Middle frontal gyrus (tissue), 1 donor: ENCODE results near the gene KATNAL1.
A peak's percentile ranks its signal among the peaks of the same experiment; 100 is the strongest.

Source experiments
- DNase-seq: peaks from one replicate; pipeline ENCODE4 v3.0.0-alpha.2; 2015; ENCODE audit warnings: low spot score; ENCODE audit errors: extremely low spot score

KATNAL1 gene

DNA sequence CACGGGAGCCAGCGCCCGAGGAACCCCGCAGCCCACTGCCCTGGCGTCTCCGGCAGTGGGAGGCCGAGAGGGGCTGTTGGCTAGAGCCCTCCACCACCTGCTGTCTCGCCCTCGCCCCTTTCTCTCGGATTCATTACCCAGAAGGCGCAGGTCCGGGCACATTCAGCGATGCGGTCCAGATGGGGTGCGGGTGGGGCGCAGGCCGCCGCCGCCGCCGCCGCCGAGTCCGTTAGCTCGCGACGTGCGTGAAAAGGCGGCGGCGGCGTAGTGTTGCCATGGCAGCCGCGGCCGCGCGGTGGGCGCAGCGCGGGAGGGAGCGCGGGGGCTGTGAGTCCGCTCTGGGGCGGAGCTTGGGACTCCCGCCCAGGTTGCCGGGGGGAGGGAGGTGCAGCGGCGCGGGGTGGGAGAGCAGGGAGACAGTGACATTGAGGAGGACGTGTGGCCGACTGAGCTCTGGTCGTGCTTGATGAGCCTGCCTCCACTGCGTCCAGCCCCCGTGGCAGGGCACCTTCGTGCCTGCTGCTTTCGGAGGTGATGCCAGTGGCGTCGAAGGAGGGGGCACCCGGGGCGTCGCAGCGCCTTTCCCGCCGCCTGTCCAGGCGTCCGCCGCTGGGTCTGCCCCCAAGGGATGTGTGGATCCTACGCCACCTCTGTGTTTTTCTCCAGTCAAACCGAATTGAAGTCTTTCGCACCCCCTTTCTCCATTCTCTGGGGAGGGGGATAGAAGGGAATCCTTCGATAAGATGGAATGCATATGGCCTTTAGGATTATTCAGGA, at the start of gene KATNAL1:
Gene KATNAL1, minus strand, starts transcription at position 358 of the 777 bp plus-strand sequence. CDS start 23,774 bp downstream, outside the sequence.
- DNase-seq, result peak; percentile 83

DNA sequence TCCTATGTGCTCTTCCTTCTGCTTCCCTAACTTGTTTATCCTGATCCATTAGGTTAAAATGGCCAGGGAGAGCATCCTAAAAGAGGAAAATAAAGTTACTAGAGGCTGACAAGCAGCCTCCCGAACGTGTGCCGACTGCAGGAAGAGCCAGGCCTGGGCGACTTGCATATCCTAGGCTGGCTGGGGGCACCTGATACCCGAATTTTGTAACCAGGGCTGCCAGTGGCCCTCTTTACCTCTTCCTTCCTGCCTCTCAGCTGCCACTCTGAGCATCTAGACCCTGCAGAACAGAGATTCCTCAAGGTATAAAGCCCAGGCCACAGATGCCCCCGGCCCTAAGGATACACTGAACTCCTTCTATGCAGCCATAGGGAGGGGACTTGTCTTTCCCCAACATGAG, 48.5 kb upstream of the KATNAL1 start:
- DNase-seq, result no peak

- DNase-seq, result no peak
Observed at GRCh38 chr13:30355384-30355699, 48.0 kb upstream of the KATNAL1 start.

- DNase-seq, result no peak
Observed at GRCh38 chr13:30354493-30355383, 47.4 kb upstream of the KATNAL1 start.

- no peak for DNase-seq
Observed at GRCh38 chr13:30353471-30354215, 46.3 kb upstream of the KATNAL1 start.

DNA sequence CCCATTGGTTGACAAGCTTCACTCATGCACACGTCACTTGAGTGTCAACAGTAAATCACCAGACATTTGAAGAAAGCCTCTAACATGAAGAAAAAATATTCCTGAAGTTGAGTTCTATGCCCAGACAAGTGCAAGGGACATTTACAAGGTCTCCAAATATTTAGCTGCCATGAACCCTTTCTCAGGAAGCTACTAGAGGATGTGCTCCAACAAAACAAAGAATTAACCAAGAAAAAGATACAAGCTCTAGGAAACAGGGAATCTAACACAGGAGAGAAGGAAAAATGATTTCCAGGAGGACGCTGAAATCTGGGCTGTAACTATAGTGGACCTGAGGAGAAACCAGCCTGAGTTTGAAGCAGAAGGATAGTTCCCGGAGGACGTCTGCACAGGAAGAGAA, 45.7 kb upstream of the KATNAL1 start:
- DNase-seq, result no peak

DNA sequence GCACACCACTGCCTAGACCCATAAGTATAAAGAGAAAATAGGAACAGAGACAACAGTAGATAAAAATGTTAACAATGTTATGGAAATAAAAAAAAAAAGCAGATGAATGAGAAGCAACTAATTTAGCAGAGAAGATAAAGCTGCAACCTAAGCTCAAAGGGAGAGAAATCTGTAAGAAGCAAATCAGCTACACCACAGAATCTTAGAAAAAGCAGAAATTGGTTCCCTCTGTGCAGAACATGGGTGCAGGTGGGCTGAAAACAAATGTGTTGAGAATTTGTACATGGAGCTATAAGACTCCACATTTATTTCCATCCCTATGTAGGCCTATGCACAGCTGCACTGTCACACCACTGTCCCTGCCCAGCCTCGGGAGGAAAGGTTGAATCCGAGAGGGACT, 44.8 kb upstream of the KATNAL1 start:
- no peak for DNase-seq

DNA sequence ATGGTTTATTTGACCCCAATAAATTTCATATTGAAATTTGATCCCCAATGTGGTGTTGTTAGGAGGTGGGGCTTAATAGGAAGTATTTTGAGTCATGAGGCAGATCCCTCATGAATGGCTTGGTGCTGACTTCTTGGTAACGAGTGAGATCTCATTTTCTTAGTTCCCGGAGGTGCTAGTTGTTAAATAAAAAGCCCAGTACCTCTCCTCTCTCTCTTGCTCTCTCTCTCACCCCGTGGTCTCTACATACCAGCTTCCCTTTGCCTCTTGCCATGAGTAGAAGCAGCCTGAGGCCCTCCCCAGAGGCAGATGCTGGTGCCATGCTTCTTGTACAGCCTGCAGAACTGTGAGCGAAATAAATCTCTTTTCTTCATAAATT, 39.4 kb upstream of the KATNAL1 start:
- no peak for DNase-seq

GRCh38 chr13:30346153-30346788, 38.9 kb upstream of the KATNAL1 start:
- DNase-seq, result no peak

- no peak for DNase-seq
Observed at GRCh38 chr13:30345426-30346100, 38.2 kb upstream of the KATNAL1 start.

DNA sequence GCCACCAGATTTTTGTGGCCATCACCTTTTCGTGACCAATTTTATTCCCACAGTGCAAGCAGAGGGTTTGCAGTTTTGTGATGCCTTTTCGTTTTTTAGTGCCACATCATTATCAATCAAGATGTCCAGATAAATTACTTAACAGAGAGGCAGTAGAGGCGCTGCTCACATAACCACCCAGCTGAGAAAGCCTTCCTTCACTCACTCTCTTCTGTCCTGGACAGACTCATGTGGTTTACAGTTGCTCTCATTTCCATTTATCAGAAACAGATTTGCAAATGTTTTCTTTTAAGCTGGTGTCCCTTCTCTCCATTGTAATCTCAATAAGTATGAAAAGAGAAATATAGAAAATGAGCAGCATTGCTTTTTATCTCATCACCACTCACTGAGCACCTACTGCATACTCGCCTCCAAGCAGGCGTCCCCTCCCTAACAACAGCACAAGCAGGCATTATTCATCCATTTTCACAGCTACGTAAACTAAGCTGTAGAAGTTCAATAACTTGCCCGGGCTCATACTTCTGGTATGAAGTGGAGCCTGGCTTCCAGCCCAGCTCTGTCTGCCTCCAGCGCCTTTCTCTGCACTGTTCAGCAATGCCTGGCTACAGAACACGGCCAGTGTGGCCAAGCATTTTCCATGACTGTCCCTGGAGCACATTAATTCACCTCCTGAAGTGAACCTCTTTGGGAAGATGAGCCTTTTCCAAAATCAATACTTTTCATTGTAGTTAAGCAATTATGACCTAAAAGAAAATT, 34.6 kb upstream of the KATNAL1 start:
- DNase-seq, result no peak

DNA sequence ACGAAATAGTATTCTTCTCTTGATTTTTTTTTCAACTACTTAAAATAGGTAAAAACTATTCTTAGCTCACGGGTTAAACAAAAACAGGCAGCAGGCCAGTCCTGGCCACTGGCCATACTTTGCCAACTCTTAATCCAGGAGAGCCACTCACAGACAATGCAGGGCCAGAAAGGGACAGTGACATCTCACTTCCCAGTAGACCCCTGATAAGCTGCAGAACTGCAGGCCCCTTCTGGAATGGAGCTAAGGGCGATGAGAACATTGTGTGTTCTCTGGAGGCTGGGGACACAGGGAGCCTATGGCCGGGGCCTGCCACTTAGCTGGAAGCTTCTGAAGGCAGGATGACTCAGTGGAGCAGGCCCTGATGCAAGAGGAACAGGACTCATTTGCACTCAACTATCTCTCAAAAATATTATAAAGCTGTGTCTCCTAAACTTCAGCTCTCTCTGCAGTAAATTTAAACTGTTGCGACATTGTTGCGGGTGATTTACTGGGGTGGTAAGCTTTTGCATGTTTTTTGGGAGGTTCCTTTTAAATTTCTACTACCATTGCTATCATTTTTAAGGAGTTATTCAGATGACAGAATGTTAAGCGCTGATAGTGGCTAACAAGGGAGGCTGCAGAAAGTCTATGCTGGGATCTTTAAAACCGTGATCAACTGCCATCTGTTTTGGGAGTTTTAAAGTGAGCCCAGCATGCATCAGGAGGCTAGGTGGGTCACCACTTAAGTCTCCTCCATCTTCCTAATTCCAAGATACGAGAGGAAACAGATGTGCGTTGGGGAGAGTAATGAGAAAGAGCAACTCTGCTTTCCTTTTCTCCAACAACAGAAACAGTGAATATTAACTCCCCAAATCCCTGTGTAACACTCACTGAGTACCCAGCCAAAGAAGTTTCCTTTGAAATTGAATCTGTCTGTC, 33.2 kb upstream of the KATNAL1 start:
- no peak for DNase-seq

DNA sequence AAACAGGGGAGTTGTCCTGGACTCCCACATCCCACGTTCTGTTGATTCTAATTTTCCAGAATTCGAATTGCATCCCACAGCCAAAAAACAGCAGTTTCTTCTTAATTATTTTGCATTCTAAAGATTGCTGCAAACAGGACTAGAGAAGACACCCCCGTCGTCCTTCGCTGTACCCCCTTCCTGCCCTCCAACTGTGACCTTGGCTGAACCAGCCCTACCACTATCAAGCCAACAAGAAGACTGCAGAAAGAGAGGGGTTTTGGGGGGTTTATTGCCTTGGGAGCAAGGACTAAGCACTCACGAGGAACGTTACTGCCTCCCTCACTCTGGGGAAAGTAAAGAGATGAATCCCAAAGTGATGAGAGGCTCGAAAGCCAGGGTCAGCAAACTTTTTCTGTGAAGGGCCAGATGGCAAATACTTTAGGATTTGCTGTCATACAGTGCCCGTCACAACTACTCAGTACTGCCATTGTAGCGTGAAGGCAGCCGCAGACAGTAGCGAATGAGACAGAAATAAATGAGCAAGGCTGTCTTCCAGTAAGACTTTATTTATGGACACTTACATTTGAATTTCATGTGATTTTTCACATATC, 32.5 kb upstream of the KATNAL1 start:
- no peak for DNase-seq

- no peak for DNase-seq
Observed at GRCh38 chr13:30338952-30339351, 31.6 kb upstream of the KATNAL1 start.

DNA sequence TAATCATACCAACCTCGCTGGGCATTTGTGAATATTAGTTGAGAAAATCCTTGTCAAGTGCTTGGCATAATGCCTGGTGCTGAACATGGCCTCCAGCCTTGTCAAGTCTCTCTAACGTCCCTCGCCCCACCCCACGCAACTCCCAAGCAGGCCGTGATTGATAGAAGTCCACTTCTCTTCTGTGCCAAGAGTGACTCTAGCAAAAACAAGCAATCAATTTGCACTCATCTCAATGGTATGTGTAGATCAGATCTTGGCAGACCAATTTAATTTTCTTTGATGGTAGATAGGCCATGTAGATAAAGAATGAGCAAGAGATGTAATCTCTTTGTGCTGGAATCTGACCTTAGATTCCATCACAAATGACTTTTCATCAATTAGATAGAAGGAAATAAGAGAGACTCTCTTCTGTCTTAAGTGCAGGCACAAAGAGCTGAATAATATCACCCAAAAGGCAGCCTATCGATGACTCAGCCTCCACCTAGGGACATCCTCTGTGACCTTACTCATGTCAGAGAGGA, 31.0 kb upstream of the KATNAL1 start:
- DNase-seq, result no peak

GRCh38 chr13:30337061-30337610, 29.8 kb upstream of the KATNAL1 start:
- no peak for DNase-seq

- no peak for DNase-seq
Observed at GRCh38 chr13:30334663-30335386, 27.5 kb upstream of the KATNAL1 start.
